ENCODE results near the gene PMVK.

GRCh38 chr1:154906621-154907081 is 29.9 kb downstream of the PMVK start:
- TF ChIP-seq CTCF (IDR thresholded peaks at IDR 0.05): peak in 1 of 4 experiments; percentile 13
- TF ChIP-seq POLR2A (IDR thresholded peaks at IDR 0.05): no peak
